ENCODE measurements around the gene CDK19.

CDK19 gene

DNA sequence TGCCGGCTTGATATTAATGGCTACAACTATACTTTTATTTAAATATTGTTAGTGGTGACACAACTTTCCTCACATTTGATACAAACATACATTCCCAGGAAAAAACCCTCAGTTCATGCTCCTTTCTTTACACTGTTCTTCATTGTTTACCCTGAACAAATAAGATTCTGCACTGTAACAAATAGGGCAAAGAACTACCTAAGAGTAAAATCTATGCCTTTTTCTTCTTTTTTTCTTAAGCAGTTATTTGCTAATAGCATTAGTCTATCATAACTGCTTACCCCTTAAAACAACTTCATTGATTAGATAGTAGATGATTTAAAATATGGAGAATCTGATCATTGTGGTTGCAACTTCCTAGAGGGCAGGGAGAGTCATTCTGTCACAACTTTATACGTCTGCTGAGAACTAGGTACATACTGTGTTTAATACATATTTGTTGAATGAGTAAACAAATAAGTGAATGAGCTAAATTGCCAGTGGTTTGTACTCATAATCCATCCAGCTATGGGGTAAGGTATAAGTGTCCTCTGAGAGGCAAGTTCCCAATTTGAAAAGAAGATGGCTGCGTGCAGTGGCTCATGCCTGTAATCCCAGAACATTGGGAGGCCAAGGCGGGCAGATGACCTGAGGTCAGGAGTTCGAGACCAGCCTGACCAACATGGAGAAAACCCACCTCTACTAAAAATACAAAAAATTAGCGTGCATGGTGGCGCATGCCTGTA, 161.0 kb downstream of the CDK19 start:
- no peak for DNase-seq

- no peak for DNase-seq
Observed at GRCh38 chr6:110653381-110653780, 161.9 kb downstream of the CDK19 start.

GRCh38 chr6:110652520-110652919, 162.7 kb downstream of the CDK19 start:
- no peak for DNase-seq

GRCh38 chr6:110650755-110651154, 164.5 kb downstream of the CDK19 start:
- no peak for DNase-seq

GRCh38 chr6:110649704-110650103, 165.6 kb downstream of the CDK19 start:
- DNase-seq, result no peak

DNA sequence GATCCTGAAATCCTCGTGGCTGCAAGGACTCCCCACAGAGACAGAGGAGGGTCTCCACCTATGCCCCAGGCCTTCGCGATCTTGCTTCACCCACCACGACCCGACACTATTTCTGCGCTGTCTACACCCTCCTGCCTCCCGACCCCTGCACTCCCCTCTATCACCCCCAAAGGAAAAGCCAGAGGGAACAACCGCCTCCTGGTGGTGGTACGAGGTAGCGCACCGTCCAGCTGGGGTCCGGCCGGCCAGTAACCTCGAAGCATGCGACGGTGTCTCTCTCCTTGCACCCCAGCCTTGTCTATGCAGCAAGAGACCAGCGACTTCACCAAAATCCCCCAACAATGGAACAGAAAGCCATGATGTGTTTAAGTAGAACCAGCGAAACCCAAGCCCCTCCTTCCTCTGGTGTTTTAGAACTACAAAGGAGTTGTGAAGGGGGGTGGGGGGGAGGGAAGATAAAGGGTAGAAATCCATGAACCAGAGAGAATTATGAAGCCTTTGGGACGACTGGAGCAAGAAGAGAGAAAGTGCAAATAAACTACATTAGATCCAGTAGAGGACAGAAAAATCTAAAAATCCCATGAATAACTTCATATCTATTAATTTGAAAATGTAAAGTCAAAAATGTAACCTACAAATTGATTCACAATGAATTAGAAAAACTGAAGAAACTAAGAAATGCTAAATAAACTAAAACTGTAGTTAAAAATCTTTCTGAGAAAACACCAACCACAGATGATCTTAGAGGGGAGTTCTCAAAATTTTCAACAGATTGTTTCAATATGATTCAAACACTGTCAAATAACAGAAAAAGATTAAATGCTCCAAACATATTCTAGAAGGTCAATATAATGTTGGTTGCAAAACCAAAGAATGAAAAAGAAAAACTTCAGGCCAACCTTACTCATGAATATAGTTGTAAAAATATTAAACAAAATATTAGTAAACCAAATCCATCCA, 168.0 kb downstream of the CDK19 start:
- DNase-seq, result no peak

GRCh38 chr6:110646419-110646698, 168.9 kb downstream of the CDK19 start:
- no peak for DNase-seq

DNA sequence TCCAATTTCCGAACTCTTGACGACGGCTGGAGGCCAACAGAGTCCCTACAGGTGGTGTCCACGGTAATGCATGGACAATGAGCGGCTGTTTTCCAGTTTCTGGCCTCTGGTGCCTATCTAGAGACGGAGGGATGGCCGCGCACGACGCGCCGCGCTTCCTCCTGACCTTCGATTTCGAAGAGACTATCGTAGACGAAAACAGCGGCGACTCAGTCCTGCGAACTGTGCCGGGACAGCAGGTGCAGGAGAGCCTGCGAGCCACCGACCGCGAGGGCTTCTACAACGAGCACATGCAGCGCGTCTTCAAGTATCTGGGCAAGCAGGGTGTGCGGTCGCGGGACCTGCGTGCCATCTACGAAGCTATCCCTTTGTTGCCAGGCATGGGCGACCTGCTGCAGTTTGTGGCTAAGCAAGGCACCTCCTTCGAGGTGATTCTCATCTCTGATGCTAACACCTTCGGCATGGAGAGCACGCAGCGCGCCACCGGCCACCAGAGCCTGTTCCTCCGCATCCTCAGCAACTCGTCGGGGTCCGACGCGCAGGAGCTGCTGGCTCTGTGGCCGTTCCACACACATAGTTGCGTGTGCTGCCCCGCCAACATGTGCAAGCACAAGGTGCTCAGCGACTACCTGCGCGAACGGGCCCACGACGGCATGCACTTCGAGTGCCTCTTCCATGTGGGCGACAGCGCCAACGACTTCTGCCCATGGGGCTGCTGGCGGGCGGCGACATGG, 169.4 kb downstream of the CDK19 start:
- no peak for DNase-seq

GRCh38 chr6:110643175-110643574, 172.1 kb downstream of the CDK19 start:
- DNase-seq, result no peak

GRCh38 chr6:110642711-110643110, 172.6 kb downstream of the CDK19 start:
- no peak for DNase-seq

DNA sequence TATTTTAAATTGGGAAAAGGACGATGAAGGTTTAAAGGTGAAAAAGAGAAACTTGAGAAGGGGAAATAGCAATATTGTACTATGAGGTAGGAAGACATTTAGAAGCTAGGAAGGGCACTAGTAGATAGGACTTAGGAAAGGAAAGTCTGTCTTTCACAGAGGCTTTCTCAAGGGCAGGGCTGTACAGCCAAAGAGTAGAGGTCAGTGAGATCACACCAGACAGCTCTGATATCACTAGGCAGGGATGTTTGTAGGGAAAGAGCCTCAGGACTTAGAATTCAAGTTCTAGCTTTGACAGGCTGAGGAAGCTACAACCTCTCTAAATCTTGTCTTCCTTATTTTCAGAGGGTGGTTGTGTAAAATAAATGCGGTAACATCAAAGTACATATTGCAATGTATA, 178.5 kb downstream of the CDK19 start:
- DNase-seq, result no peak

GRCh38 chr6:110635096-110635495, 180.2 kb downstream of the CDK19 start:
- no peak for DNase-seq

DNA sequence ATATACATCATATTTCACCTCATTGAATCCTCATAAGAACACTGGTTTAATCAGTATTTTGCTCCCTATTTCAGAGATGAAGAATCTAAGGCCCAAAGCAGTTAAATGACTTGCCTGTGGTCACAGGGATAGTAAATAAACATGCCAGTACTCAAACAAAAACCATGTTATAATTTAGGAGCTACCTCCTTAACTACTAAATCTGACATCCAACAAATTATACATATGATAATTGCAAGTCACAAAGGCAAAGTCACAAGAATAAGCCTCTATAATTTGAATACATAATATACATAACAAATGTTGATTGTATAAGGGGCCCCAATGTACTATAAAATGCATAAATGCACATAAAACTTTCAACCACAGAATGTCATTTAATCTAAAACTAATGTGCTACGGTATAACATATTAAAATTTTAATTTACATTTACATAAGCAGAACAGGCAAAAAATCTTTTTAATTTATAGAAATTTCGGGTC, 181.5 kb downstream of the CDK19 start:
- DNase-seq, result no peak

DNA sequence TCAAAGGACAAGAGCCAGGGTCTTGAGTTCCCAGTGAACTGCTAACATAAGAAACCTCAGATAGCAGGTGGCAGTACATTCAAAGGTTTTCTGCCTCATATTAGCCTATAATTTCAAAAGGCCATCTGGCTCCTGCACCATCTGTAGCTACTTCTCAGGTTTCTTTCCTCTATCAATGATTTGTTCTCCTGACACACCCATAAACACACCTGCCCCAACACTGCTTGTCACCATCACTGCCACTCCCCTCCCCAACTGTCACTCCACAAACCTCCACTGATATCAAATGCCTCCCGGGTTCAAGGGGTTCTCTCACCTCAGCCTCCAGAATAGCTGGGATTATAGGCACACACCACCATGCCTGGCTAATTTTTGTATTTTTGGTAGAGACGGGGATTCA, 186.1 kb downstream of the CDK19 start:
- DNase-seq, result peak; percentile 96

GRCh38 chr6:110628330-110628729, 186.9 kb downstream of the CDK19 start:
- no peak for DNase-seq

- peak; percentile 26 for DNase-seq
Observed at GRCh38 chr6:110626442-110626841, 188.8 kb downstream of the CDK19 start.

DNA sequence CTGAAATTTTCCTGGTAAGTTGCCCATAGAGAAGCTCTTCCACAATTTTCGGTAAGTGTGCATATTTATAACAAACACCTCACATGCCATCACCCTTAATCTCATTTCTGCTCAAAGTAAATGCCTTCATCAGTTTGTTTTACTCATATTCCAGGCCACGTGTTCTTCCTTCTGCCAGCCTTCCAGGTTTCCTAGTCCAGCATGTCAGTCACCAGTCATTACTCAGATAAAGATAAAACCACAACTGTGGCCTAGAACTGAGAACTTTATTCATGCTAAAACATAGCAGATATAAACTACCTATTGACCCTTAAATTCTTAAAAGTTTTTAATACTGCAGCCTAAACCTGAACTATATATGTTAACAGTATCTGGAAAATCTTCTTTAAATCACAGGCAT, 189.4 kb downstream of the CDK19 start:
- DNase-seq, result peak; percentile 26

GRCh38 chr6:110622912-110623578, 192.2 kb downstream of the CDK19 start:
- DNase-seq, result no peak

DNA sequence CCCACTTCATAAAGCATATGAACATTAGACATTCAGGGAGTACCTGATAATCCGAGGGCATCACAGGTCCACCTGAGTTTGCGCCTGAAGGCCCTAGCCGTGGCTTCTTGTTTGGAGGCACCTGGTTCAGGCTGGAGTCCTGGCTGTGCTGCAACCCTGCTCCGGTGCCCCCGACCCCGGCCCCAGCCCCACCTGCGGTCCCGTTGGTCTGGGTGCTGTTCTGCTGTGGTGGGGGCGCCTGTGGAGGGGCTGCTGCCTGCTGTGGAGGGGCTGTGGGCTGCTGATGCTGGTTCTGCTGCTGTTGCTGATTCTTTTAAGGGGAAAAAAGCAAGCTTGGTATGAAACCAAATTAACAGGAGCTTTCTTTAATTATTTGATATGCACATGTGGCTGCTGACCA, 194.2 kb downstream of the CDK19 start:
- DNase-seq, result no peak

DNA sequence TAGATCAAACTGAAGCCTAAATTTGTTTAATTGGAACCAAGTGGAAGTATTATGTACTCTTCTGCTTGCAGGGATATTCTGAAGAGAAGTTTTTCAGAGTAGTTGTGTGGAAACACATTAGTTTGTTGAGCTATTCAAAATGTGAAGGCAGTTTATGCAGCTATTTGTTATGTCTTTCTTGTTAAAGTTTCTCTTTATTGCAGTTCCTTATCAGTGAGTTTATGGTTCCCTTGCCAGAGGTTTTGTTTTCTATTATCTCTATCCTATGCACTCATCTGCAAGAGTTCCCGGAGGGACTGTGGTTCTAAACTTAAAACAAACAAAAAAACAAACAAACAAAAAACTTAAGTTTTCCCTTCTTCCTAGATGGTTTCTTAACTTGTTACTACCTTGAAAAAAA, 195.2 kb downstream of the CDK19 start:
- no peak for DNase-seq

DNA sequence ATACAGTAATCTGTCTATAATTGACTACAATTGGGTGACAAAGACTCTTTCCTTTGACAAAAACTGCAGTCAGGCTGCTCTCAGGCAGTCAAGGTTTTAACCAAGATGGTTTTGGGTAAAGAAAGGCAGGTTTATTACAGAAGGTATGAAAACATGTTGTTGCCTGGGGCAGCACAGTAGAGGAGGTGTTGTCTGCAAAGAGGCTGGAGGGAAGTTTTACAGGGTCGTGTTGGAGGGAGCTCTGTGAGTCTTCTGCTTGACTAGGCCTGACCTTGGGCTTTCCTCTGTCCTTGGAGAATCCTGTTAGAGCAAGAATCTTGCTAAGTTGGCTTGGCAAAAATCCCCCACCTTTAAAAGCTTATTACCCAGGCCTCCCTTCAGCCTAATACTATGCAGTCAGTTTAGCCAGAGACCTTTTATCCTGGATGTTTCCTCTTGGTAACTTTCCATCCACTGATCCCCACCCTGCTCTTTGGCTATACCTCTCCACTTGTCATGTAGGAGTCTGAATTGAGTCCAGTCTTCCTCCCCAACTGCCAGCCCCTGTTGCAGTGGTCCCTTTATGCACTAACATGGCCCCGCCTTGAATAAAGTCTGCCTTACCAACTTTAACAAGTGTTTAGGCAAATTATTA, 195.9 kb downstream of the CDK19 start:
- no peak for DNase-seq

GRCh38 chr6:110618591-110619267, 196.5 kb downstream of the CDK19 start:
- DNase-seq, result no peak
